Measurements from ENCODE around the gene SARNP. TPM values are rescaled to one million over a fixed set of nuclear protein-coding genes. Genes with fewer than 3 reads are reported as not detected.

Gene SARNP
- total RNA-seq, 1 experiment from 2014 or later = 308 TPM

DNA sequence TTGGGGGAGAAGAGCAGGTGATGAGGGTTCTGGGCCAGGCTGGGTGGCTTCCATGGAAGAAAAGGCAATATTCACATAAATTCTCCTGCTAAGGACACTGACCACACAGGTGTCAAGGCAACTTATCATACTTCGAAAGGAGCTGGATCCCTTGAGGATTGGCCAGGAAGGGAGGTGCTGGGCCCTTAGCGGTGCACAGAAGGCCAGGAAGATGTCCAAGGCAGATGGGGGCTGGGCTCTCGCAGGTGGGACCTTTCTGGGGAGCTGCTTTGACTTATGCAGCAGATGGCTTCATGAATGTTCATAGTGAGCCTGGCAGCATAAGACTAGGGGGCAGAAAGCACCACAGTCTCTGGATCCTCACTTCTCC, 92.6 kb downstream of the SARNP start:
- DNase-seq (ENCODE audit: low spot score) = no peak

DNA sequence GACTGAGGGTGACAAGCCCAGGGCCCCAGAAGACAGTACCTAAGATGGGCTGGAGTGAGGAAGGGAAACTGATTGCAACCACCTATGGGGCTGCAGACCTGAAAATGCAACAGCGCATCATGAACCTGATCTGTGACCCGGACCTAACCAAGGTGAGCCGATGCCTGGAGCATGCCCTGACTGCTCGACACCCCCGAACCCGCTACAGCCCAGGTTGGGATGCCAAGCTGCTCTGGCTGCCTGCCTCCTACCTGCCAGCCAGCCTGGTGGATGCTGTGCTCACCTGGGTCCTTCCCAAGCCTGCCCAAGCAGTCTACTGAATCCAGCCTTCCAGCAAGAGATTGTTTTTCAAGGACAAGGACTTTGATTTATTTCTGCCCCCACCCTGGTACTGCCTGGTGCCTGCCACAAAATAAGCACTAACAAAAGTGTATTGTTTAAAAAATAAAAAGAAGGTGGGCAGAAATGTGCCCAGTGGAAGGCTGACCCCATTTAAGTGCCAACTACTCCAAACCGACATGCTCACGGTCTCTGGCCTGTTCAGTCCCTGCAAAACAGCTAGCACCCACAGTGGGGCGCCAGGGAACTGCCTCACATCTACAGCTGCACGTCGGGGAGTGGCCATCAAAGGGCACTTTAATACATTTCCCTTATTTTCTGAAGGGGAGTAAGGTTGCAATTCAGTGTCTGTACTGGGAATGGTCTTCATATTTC, 93.1 kb downstream of the SARNP start:
- DNase-seq (ENCODE audit: low spot score) = no peak

DNA sequence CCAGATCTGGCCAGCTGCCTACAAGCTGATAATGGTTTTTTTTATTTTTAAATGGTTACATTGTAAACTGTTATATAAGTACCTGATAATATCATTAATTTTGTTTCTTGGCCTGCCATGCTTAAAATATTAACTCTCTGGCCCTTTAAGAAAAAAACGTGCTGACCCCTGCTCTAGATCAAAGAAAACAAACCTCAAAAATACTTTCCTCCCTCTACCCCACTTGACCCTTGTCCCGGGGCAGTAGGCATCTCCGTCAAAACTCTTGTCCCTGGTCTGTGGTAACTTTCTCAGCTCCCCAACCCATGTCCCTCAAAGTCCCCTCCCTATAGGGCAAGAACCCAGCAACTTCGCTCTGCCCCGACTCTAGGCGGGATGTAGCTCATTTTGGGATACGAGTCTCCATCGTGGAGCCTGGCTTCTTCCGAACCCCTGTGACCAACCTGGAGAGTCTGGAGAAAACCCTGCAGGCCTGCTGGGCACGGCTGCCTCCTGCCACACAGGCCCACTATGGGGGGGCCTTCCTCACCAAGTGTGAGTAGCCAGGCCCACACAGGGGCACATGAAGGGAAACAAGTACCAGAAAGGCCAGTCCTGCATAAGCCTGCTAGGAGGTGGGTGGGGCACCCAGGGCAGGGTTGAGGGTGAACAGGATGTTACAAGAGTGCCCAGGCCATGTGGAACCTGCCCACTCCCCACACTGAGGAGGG, 93.9 kb downstream of the SARNP start:
- DNase-seq (ENCODE audit: low spot score) = no peak

DNA sequence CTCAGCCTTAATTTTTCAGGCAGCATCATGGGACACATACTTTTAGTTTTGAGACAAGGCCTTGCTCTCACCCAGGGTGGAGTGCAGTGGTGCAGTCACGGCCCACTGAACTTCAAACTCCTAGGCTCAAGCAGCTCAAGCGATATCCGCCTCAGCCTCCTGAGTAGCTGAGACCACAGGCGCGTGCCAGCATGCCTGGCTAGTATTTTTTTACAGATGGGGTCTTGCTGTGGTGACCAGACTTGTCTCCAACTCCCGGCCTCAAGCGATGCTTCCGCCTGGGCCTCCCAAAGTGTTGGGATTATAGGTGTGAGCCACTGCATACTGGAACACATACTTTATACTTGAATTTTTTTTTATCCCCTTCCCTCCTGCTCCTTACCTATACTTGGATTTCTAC, 94.6 kb downstream of the SARNP start:
- DNase-seq (ENCODE audit: low spot score) = no peak

DNA sequence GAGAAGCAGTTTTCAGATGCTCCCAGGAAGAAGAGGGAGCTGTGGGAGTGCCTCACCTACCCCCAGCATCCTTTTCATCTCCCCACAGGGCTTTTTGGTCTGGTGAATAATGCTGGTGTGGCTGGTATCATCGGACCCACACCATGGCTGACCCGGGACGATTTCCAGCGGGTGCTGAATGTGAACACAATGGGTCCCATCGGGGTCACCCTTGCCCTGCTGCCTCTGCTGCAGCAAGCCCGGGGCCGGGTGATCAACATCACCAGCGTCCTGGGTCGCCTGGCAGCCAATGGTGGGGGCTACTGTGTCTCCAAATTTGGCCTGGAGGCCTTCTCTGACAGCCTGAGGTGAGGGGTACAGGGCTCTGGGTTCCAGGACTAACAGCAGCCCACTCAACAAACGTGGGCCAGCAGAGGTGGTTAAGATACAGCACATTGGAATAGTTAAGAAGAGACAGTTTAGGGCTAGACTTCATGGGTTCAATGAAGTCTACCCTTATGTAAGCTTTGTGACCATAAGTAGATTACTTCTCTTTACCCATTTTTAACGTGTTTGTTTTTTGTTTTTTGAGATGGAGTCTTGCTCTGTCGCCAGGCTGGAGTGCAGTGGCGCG, 95.8 kb downstream of the SARNP start:
- no peak for DNase-seq (ENCODE audit: low spot score)

DNA sequence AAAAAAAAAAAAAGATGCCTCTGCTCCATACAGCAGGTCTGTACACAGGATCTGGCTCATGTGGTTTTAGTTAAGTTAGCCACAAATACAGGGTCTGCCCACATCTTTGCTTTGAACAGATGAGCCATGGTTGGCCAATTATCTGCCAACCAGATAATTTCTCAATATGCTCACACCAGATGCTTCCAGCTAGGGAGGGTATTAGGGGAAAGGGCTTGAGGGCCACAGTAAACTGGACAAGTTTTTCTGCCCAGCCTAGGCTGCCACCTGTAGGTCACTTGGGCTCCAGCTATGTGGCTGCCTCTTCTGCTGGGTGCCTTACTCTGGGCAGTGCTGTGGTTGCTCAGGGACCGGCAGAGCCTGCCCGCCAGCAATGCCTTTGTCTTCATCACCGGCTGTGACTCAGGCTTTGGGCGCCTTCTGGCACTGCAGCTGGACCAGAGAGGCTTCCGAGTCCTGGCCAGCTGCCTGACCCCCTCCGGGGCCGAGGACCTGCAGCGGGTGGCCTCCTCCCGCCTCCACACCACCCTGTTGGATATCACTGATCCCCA, 96.6 kb downstream of the SARNP start:
- peak; percentile 97 for DNase-seq (ENCODE audit: low spot score)

DNA sequence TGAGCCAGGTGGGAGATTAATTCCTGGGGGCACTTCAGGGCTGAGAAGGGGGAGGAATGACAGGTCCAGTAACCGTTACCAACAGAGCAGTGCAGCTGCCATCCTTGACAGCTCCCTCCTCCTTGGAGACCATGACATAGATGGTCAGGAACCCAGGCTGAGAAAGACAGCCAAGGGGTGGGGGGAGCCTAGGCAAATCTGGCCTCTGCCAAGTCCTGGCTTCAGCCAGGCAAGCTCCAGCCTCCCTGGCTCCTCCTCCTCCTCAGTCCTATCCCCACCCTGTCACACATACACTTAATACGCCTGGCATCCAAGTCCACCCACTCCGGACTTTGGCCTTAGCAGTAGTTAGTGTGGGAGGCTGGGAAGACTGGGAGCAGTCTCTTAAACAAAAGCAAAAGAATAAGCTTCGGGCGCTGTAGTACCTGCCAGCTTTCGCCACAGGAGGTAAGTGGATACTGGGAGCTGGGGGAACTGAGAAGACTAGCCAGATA, 97.4 kb downstream of the SARNP start, which contains the start of gene RDH5:
TSS of gene RDH5 (plus strand) at position 323 of the 494 bp plus-strand sequence. CDS start 792 bp downstream, outside the sequence.
- DNase-seq (ENCODE audit: low spot score) = peak; percentile 68

DNA sequence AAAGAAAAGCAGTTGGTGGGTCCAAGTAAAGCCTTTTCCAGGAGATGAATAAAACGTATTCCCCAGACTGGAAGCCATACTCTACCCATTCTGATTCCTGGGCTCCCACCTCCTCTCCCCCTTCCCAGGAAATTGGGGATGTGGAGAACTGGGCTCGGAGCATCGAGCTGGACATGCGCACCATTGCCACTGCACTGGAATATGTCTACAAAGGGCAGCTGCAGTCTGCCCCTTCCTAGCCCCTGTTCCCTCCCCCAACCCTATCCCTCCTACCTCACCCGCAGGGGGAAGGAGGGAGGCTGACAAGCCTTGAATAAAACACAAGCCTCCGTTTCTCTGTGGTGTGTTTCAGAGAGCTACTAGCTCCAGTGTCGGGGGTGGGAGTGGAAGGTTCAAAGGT, 98.2 kb downstream of the SARNP start:
- no peak for DNase-seq (ENCODE audit: low spot score)

DNA sequence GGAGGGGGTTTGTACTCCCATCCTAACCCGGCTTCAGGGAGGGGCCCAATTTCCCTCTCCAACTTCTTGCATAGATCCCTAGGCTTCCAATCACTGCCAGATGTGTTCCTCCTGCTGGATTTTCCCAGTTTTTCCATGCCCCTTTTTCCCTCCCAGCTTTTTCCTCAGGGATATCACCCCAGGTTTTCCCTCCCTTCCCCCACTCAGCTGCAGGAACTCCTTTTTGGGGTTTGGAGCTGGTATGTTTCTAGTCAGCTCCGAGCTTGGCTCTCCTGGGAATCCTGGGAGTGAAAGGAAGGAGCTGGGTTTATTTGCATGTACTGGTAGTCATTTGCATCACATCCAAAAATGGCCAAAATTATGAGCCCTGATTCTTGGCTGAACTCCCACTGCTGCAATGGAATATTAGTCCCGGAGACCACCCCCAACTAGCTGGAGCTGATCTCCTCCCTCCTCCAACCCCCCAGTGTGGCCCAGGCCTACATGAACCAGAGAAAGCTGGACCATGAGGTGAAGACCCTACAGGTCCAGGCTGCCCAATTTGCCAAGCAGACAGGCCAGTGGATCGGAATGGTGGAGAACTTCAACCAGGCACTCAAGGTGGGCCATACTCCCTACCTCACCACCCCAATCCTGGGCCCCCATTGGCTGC, 98.8 kb downstream of the SARNP start:
- DNase-seq (ENCODE audit: low spot score) = no peak

DNA sequence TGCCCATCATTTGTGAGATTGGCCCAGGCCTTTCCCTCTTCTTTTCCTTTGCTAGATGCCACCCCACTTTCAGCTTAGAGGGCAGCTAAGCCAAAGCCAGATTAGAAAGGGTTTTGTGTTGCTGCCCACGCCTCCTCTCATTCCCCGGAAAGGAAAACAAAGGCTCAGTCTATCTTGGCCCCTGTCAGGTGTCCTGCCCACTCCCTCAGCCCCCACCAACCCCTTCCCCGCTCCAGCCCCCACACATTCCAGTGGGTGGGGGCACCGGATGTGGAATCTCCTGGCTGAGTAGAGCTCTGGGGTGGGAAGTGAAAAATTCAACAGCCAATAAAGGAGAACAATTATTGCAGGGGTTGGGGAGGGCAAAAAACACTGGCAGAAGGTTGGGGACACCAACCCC, 99.5 kb downstream of the SARNP start:
- DNase-seq (ENCODE audit: low spot score) = peak; percentile 64

DNA sequence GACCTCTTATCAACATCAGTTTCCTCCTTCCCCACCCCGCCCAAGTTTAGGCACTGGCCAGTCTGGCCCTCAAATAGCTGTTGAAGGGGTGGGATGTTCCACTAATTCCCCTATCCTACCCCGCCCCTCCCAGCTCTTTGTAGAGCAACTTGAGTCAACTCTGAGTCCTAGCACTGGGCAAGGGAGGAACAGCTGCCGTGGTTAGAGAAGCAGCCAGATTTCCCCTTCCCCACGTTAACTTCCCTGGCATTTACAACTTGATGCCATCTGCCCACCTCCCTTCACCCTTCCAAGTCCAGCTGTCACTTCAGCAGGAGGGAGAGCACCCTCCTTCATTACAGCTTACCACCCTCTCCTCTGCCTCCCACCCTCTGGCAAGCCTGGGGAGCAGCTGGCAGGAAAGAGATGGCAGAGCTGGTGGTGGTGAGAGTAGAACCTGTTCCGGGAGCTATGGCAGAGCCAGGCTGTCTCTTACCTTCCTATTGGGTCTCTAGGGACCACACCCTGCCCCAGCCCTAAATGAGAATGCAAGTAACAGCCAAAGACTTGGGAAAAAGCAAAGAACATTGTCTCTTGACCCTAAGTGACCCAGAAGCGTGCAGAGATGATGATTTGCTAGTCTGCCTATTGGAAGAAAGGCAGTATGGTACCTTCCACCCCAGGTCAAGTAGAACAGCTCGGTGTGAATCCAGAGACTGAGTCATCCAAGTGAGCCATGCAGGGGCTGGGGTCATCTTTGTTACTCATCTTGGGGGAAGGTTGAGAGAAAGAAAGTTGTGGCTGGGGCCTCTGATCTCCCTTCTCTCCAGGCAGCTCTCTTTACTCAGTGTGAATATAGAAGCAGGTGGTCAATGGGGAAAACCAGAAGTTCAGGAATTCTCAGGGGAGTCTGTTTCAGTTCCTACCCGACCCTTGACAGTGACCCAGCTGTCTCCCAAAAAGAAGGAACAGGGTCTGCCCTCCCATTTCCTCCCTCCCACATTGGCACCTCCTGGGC, 100.2 kb downstream of the SARNP start:
- peak; percentile 75 for DNase-seq (ENCODE audit: low spot score)

DNA sequence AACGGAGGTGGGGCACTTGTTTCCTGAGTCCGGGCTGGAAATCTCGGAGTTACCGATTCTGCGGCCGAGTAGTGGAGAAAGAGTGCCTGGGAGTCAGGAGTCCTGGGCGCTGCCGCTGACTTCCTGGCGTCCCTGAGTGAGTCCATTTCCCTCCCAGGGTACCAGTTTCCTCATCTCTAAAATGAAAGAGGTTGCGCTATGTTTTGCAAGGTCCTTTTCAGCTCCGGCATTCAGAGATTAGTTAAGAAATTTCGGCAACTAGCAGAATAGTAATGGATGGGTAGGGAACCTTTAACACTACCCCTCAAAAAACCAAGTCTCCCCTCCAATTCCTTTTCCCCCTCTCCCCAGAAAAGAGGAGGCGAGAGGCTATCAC, 101.0 kb downstream of the SARNP start:
- DNase-seq (ENCODE audit: low spot score) = no peak

DNA sequence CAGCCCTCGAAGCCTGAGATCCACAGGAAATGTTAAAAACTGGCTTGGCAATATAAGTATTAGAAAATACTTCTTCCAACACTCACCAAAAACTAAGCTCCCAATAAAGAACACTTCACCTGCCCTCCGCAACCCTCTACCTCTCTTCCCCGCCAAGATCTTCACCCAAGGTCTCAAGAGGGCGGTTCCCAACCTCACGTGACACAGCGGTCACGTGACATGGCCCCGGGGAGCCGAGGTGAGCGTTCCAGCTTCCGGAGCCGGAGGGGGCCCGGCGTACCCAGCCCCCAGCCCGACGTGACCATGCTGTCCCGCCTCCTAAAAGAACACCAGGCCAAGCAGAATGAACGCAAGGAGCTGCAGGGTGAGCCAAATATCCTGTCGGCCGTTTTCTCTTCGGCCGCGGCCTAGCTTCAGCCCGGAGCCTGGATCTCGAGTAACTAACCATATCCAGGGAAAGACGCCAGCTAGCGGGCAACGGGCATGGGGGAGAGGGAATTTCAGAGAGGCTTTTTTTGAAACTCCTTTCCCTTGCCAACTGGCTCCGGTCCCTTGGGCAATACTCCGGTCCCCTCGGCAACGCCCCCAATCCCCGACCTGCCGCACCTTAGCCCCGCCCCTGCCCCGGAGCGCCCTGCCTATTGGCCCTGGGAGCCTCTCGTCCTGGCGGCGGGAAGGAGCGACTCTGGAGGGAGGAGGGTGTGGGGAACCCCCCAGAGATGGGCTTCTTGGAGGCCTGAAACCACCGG, 101.5 kb downstream of the SARNP start, which contains the start of gene BLOC1S1:
TSS of gene BLOC1S1 (plus strand) at position 214 of the 749 bp plus-strand sequence. CDS start at position 220, 6 bp downstream.
- DNase-seq (ENCODE audit: low spot score) = peak; percentile 84

DNA sequence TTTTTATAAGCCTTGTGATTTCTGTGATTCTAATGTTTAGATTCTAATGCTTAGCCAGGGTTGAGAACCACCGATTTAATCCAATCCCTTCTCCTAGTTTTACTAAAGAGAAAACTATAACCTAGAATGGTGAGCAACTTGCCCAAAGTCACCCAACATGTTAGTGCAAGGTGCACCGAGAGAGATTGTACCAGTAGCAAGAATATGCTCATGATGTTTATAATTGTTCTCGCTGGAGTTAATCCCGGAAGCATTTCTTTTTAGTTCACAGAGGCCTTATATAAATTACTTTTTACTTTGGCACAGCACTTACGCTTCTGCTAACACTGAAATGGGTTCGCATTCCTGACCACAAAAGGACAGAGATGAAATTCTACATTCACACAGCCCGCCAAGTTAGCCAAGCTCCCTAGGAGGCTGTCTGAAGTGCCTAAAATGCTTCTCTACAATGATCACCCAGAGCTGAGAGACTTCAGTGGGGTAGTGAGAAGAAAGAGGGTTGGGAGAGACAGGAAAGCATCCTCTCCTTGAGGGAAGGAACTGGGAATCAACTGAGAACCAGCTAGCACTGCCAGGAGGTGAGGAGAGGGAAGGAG, 102.3 kb downstream of the SARNP start:
- no peak for DNase-seq (ENCODE audit: low spot score)

DNA sequence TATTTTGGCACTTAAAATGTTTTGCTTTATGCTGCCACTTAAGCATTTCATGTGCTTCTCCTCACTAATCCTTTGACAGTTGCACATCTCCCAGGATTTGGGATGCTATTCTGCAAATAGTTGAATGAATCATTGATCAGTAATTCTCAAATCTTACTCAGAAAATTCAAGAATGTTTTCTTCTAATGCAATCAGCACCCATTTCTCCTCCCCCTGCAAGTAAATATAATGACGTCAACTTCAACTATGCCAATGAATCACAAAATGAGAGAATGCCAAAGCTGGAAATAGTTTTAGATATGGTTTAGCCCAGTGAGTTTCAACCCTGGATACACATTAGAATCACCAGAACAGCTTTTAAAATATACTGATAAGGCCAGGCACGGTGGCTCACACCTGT, 103.8 kb downstream of the SARNP start:
- DNase-seq (ENCODE audit: low spot score) = no peak

DNA sequence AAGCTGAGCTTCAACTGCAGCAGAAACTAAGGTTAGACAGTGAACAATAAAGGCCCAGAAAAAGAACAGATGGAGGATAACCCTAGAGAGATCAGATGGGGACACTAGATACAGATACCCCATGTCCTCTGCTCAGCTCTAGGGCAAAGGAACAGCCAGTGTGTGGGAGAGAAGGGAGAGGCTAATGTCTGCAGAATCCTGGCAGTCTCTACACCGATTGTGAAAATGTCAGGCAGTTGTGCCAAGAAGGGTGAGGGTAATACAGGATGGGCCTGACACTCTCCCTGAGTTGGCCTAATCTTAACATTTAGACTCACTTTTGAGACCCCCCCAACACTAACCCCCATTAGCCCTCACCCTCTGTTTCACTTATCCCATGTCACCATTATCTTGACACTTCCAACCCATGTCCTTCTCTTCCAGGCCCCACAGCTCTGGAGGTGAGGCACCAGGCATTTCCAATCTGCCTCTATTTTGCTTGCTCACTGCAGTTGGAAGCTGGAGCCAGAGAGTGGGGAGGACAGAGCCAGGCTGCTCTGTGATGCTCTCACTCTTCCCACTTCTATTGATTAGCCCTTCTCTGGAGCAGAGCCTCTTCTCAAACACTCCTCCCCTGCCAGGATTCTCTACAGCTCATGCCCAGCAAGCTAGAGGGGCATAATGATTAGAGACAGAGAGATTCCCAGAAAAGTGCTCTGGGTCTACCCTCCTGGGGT, 104.7 kb downstream of the SARNP start:
- DNase-seq (ENCODE audit: low spot score) = no peak

DNA sequence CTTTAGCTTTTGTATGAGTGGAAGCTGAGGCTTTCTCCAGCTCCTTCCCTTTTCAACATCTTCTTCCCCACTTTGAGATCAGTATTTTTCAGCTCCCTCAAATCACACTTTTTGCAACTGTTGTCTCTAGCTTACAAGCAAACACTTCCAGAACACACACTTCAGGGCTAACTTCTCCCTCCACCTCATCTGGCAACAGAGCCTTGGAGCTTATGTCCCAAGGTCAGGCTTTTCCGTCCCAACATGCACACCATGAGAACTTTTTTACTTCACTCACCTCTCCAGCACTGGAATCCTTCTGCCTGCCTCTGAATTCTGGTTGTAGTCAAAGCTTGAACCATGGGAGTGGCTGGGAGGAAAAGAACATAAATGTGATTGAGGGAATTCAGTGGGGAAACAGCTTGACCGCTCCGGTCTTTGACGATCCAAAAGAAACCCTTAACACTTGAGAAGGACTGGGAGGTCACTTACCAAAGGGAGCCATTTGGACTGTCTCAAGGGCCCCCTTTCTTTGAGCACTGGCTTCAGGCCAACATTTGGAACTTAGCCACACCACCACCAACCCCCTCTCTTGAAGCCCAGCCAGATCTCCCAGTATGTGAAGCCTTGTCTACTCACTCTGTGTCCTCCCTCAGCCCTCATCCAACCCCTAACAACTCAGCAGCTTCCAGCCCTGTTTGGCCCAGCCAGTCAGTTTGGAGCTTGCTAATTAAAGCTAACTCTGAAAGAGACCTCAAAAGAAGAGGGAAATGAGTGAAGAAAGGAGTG, 105.6 kb downstream of the SARNP start:
- no peak for DNase-seq (ENCODE audit: low spot score)

DNA sequence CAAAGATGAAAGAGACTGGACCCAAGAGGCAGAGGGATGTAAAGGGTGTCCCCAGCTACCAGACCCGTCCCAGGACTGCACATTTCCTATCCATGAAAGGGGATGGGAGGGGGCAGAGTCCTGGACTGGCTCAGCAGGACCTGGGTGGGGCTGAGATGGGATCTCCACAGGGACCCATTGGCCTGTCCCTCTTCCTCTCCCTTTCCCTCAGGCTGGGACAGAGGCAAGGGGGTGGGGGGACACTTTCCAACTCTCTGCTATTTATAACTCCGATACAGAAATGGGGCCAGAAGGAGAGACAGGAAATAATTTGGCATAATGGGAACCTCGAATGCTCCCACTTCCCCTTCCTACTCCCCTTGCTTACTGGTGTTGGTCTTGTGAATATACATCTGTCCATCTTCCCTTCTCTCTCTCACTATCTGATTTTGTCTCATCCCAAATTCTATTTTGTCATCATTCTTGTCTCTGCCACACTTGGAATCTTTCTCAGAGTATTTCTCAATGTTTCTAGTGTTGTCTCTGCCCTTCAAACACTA, 108.8 kb downstream of the SARNP start:
- no peak for DNase-seq (ENCODE audit: low spot score)

All from A172 (cell line).